Spleen (tissue), 7 donors: ENCODE results near the gene PIP5K1B.

ENCODE experiments used
- POLR2AphosphoS5 ChIP-seq, 3 donors: sonication (generic); formaldehyde crosslinking; IDR thresholded peaks; one replicate each; pipeline ENCODE4 v1.5.1; 2017; ENCODE audit warnings: antibody characterized with exemption in 3 of 3
- TF ChIP-seq, protein P1 (sequence below), 11 experiments: fragments of 200-600 bp in 7 of 11; fragments of 450-650 bp in 4 of 11; sonication (generic) in 4 of 11; IDR thresholded peaks in 8 of 11; conservative IDR thresholded peaks in 3 of 11; 1 replicate in 7 of 11; 2 replicates in 4 of 11; pipeline versions ENCODE4 v1.4.0 to v1.8.0; 2016 to 2021; ENCODE audit warnings: antibody characterized with exemption in 11 of 11, inconsistent platforms in 4 of 11, mild to moderate bottlenecking in 1 of 11
- donor health status: DM: no; HTN: no; CAD: no; lungs with moderate emphysema.
- donor health status: DM: no; HTN: no; CAD: no.
- donor health status: DM: no; HTN: no; CAD: no.

DNA sequence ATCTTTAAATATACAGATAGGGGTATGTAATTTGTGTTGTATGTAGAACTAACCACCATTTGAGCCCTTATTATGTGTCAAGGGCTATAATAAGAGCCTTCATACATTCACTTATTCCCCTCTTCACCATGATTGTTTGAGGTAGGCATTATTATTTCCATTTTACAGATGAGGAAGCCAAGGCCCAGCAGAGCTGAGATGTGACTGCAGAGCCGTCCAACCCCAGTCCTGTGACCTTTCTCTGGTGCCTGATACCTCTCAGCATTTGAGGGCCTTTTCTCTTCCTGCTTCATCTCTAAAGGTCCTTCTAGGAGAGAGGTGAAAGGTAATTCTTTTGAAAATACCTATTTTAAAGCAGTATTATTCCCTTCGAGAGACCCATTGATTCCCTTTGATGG is 37.3 kb downstream of the PIP5K1B start:
- TF ChIP-seq, protein P1, sequence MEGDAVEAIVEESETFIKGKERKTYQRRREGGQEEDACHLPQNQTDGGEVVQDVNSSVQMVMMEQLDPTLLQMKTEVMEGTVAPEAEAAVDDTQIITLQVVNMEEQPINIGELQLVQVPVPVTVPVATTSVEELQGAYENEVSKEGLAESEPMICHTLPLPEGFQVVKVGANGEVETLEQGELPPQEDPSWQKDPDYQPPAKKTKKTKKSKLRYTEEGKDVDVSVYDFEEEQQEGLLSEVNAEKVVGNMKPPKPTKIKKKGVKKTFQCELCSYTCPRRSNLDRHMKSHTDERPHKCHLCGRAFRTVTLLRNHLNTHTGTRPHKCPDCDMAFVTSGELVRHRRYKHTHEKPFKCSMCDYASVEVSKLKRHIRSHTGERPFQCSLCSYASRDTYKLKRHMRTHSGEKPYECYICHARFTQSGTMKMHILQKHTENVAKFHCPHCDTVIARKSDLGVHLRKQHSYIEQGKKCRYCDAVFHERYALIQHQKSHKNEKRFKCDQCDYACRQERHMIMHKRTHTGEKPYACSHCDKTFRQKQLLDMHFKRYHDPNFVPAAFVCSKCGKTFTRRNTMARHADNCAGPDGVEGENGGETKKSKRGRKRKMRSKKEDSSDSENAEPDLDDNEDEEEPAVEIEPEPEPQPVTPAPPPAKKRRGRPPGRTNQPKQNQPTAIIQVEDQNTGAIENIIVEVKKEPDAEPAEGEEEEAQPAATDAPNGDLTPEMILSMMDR (IDR thresholded peaks at IDR 0.05 in 8 of 11, conservative IDR thresholded peaks at IDR 0.05 in 3 of 11): no peak
- TF ChIP-seq POLR2AphosphoS5 (IDR thresholded peaks at IDR 0.05): no peak
